Activated CD4-positive, alpha-beta memory T cell treated with anti-CD3 and anti-CD28 coated beads for 36 hours (primary cell): ENCODE data around the gene ST6GAL1. TPM values are rescaled to one million over a fixed set of nuclear protein-coding genes. Genes with fewer than 3 reads are reported as not detected.
"Not testable (repeated sequence)": the region's sequence is repeated elsewhere in the genome, so short reads cannot be mapped to it uniquely, and the experiment has no call there.

ENCODE experiments used
- CTCF ChIA-PET: fragments of 350-600 bp; sonication (Branson Sonifier 250); formaldehyde crosslinking; loops from one replicate; lab custom pipeline; 2021; ENCODE audit warnings: antibody characterized with exemption, inconsistent platforms; lab: Charles Lee
- POLR2A ChIA-PET: fragments of 350-600 bp; sonication (Branson Sonifier 250); formaldehyde crosslinking; loops from one replicate; lab custom pipeline; 2021; ENCODE audit warnings: antibody characterized with exemption; lab: Charles Lee
- DNase-seq: peaks from one replicate; pipeline ENCODE4 v3.0.0-alpha.2; 2020
- H3K27ac Mint-ChIP-seq: one replicate; pipeline ENCODE4 v1.8.0; 2021; ENCODE audit warnings: mixed read lengths
- H3K27me3 Mint-ChIP-seq: one replicate; pipeline ENCODE4 v1.8.0; 2021; ENCODE audit warnings: mixed read lengths
- H3K36me3 Mint-ChIP-seq: one replicate; pipeline ENCODE4 v1.8.0; 2021; ENCODE audit warnings: mixed read lengths
- H3K4me1 Mint-ChIP-seq: one replicate; pipeline ENCODE4 v1.8.0; 2021; ENCODE audit warnings: low read depth, mixed read lengths
- H3K4me3 Mint-ChIP-seq: one replicate; pipeline ENCODE4 v1.8.0; 2021; ENCODE audit warnings: mild to moderate bottlenecking, mixed read lengths
- H3K9me3 Mint-ChIP-seq: one replicate; pipeline ENCODE4 v1.8.0; 2021; ENCODE audit warnings: mixed read lengths
- intact Hi-C: fragments of 100-400 bp; cut with micrococcal nuclease; formaldehyde crosslinking; loops from one replicate; pipeline ENCODE4 v1.15.1; 2023
- total RNA-seq, 2 experiments: library from RNA; stranded (reverse); gene quantifications; one replicate each; pipeline ENCODE4 v1.2.3, GENCODE V29; 2021

The ST6GAL1 gene
- total RNA-seq, 2 experiments from 2014 or later = 99.9 to 113 TPM

- intact Hi-C loops = no loop called here
- no peak overlapping the region for H3K4me3 Mint-ChIP-seq
Measured at GRCh38 chr3:186962445-186962844, 32.1 kb downstream of the ST6GAL1 start.

GRCh38 chr3:186963636-186964035, 33.3 kb downstream of the ST6GAL1 start:
- no peaks in the 10 kb centered on the region for H3K9me3 Mint-ChIP-seq
- no peak for DNase-seq
- POLR2A ChIA-PET = interaction anchor here (1.1 kb wide), 1 partner anchor 11 kb away, joined by 3 read pairs; no protein-coding TSS in a partner anchor
- no peak overlapping the region for H3K4me3 Mint-ChIP-seq
- intact Hi-C loops = no loop called here
- peaks cover 40% of the 10 kb centered on the region for H3K36me3 Mint-ChIP-seq
- CTCF ChIA-PET = interaction anchor here (0.9 to 3.0 kb wide), 2 partner anchors 114 to 115 kb away, joined by 3 to 11 read pairs; no protein-coding TSS in a partner anchor
- peak overlapping the region; percentile 16 for H3K27ac Mint-ChIP-seq
- no peaks in the 10 kb centered on the region for H3K27me3 Mint-ChIP-seq
- peaks cover 74% of the 10 kb centered on the region for H3K4me1 Mint-ChIP-seq

More at GRCh38 chr3:186962445-186962844, 32.1 kb downstream of the ST6GAL1 start:
- DNase-seq = no peak
- Mint-ChIP-seq H3K36me3 (peaks cover 29% of the 10 kb centered on the region), H3K27me3 (no peaks in the 10 kb centered on the region), H3K9me3 (no peaks in the 10 kb centered on the region), H3K27ac (no peak overlapping the region), H3K4me1 (peaks cover 69% of the 10 kb centered on the region)
- POLR2A ChIA-PET = no interaction called here
- CTCF ChIA-PET = interaction anchor here (1.1 to 3.0 kb wide), 2 partner anchors 113 to 115 kb away, joined by 3 to 11 read pairs; no protein-coding TSS in a partner anchor

- POLR2A ChIA-PET = interaction anchor here (1.1 kb wide), 1 partner anchor 11 kb away, joined by 3 read pairs; no protein-coding TSS in a partner anchor
- Mint-ChIP-seq H3K27me3 (no peaks in the 10 kb centered on the region), H3K4me1 (peaks cover 74% of the 10 kb centered on the region), H3K36me3 (peaks cover 41% of the 10 kb centered on the region), H3K9me3 (no peaks in the 10 kb centered on the region), H3K27ac (peak overlapping the region; percentile 16), H3K4me3 (no peak overlapping the region)
- intact Hi-C loops = no loop called here
- CTCF ChIA-PET = interaction anchor here (0.9 to 1.1 kb wide), 2 partner anchors 11 to 115 kb away, joined by 3 read pairs; no protein-coding TSS in a partner anchor
- DNase-seq = no peak
Measured at GRCh38 chr3:186964071-186964470, 33.7 kb downstream of the ST6GAL1 start.

DNA sequence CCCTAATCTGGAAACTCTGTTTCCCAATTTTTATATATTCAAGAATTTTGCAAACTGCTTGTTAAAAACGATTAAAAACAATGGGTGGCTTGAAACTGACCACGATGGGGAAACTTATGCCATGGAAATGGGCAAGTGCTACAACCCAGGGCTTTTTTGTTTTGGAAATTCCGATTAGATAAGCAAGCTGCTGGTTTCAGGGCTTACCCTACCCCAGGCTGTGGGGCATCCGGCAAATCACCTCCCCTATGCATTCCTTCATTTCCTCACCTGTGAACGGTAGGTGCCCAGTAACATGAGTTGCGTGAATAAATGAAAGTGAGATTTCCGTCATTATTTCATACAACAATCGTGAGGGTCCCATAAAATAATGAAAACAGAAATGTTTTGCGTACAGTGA, 34.3 kb downstream of the ST6GAL1 start:
- ChIA-PET POLR2A (interaction anchor here (1.1 kb wide), 1 partner anchor 12 kb away, joined by 3 read pairs; no protein-coding TSS in a partner anchor), CTCF (interaction anchor here (0.9 to 1.1 kb wide), 2 partner anchors 11 to 116 kb away, joined by 3 read pairs; no protein-coding TSS in a partner anchor)
- peaks cover 43% of the 10 kb centered on the region for H3K36me3 Mint-ChIP-seq

DNA sequence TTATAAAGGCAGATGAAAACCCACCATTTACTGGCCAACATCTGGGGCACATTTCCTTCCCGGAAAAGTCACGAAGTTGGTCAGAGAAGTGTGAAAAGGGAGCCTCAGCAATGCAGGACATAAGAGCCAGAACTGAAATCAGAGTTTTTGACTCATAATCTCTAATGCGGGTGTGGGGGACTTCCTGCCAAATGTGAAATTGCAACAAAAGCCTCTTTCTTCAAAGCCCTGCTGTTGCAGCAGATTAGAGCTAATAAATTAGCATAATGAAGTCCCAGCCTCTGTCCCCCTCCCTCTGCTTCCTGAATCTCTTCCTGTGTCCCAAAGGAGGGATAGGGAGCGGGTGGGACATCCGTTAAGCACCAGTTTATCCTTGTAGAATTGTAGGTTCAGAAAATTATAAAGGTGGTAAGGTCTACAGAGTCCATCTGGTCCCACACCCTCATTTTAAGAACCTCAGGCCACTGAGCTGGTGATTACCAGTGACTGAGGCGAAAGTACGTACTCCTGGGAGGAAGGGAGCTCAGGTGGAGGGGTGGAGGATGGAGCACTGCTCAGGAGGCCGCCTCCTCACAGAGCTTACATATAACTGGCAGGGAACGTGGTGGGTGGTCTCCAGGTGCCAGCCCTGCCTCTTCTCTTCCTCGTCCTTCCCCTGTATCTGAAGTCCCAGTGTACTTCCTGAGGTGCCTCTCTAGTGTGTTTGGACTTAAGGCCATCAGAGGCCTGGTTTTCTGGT, 35.0 kb downstream of the ST6GAL1 start:
- Mint-ChIP-seq H3K4me1 (peaks cover 68% of the 10 kb centered on the region), H3K27me3 (no peaks in the 10 kb centered on the region), H3K27ac (peak overlapping the region; percentile 67), H3K9me3 (no peaks in the 10 kb centered on the region), H3K36me3 (peaks cover 43% of the 10 kb centered on the region), H3K4me3 (no peak overlapping the region)
- CTCF ChIA-PET = interaction anchor here (1.1 to 2.6 kb wide), 4 partner anchors 12 to 136 kb away, joined by 3 to 10 read pairs (median 5); no protein-coding TSS in a partner anchor
- POLR2A ChIA-PET = interaction anchor here (0.9 kb wide), 1 partner anchor 19 kb away, joined by 3 read pairs; no protein-coding TSS in a partner anchor
- intact Hi-C loops = loop anchor here (1.0 kb wide), 1 partner anchor 11 kb away; no protein-coding TSS in a partner anchor
- DNase-seq = peak; percentile 34

More for the DNA sequence above, 34.3 kb downstream of the ST6GAL1 start:
- Mint-ChIP-seq H3K27me3 (no peaks in the 10 kb centered on the region), H3K4me1 (peaks cover 74% of the 10 kb centered on the region), H3K9me3 (no peaks in the 10 kb centered on the region), H3K4me3 (no peak overlapping the region), H3K27ac (no peak overlapping the region)
- DNase-seq = no peak
- intact Hi-C loops = loop anchor here (1.0 kb wide), 1 partner anchor 10 kb away; no protein-coding TSS in a partner anchor

- DNase-seq = no peak
- peaks cover 61% of the 10 kb centered on the region for H3K4me1 Mint-ChIP-seq
- no peaks in the 10 kb centered on the region for H3K9me3 Mint-ChIP-seq
- peaks cover 47% of the 10 kb centered on the region for H3K36me3 Mint-ChIP-seq
- H3K27ac Mint-ChIP-seq = no peak overlapping the region
- H3K4me3 Mint-ChIP-seq = no peak overlapping the region
- POLR2A ChIA-PET = interaction anchor here (0.9 kb wide), 1 partner anchor 17 kb away, joined by 3 read pairs; no protein-coding TSS in a partner anchor
- no peaks in the 10 kb centered on the region for H3K27me3 Mint-ChIP-seq
- intact Hi-C loops = no loop called here
- CTCF ChIA-PET = interaction anchor here (1.3 to 2.6 kb wide), 4 partner anchors 15 to 199 kb away, joined by 3 to 10 read pairs (median 6); no protein-coding TSS in a partner anchor
Measured at GRCh38 chr3:186966406-186966805, 36.1 kb downstream of the ST6GAL1 start.

DNA sequence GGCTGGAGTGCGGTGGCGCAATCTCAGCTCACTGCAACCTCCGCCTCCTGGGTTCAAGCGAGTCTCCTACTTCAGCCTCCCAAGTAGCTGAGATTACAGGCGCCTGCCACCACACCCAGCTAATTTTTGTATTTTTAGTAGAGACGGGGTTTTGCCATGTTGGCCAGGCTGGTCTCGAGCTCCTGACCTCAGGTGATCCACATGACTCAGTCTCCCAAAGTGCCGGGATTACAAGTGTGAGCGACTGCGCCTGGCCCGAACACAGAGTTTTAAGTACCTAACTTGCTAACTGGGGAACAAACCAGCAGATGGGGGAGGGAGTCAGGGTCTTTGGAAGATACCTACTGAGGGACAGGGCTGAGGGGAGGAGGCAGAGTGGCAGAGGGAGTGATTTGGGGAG, 36.9 kb downstream of the ST6GAL1 start:
- Mint-ChIP-seq H3K36me3 (peaks cover 54% of the 10 kb centered on the region), H3K27ac (peak overlapping the region; percentile 23), H3K4me1 (peaks cover 58% of the 10 kb centered on the region)
- H3K4me3 Mint-ChIP-seq, H3K9me3 Mint-ChIP-seq, intact Hi-C loops, DNase-seq, POLR2A ChIA-PET, H3K27me3 Mint-ChIP-seq: not testable (repeated sequence)
- CTCF ChIA-PET = interaction anchor here (1.5 to 2.6 kb wide), 3 partner anchors 14 to 198 kb away, joined by 4 to 10 read pairs (median 7); no protein-coding TSS in a partner anchor

GRCh38 chr3:186967686-186968085, 37.4 kb downstream of the ST6GAL1 start:
- H3K9me3 Mint-ChIP-seq = no peaks in the 10 kb centered on the region
- peaks cover 57% of the 10 kb centered on the region for H3K4me1 Mint-ChIP-seq
- peak overlapping the region; percentile 23 for H3K27ac Mint-ChIP-seq
- H3K27me3 Mint-ChIP-seq = no peaks in the 10 kb centered on the region
- peaks cover 58% of the 10 kb centered on the region for H3K36me3 Mint-ChIP-seq
- DNase-seq = no peak
- ChIA-PET CTCF (interaction anchor here (2.6 kb wide), 1 partner anchor 13 kb away, joined by 7 read pairs; no protein-coding TSS in a partner anchor), POLR2A (no interaction called here)
- no peak overlapping the region for H3K4me3 Mint-ChIP-seq
- intact Hi-C loops = no loop called here

- H3K27me3 Mint-ChIP-seq = no peaks in the 10 kb centered on the region
- ChIA-PET POLR2A (interaction anchor here (0.9 kb wide), 1 partner anchor 19 kb away, joined by 3 read pairs; no protein-coding TSS in a partner anchor), CTCF (interaction anchor here (0.6 to 0.9 kb wide), 3 partner anchors 19 to 120 kb away, joined by 4 to 5 read pairs (median 4); no protein-coding TSS in a partner anchor)
- H3K27ac Mint-ChIP-seq = no peak overlapping the region
- DNase-seq = no peak
- no peaks in the 10 kb centered on the region for H3K9me3 Mint-ChIP-seq
- intact Hi-C loops = no loop called here
- H3K4me1 Mint-ChIP-seq = peaks cover 56% of the 10 kb centered on the region
- no peak overlapping the region for H3K4me3 Mint-ChIP-seq
- peaks cover 64% of the 10 kb centered on the region for H3K36me3 Mint-ChIP-seq
Measured at GRCh38 chr3:186969607-186970006, 39.3 kb downstream of the ST6GAL1 start.

DNA sequence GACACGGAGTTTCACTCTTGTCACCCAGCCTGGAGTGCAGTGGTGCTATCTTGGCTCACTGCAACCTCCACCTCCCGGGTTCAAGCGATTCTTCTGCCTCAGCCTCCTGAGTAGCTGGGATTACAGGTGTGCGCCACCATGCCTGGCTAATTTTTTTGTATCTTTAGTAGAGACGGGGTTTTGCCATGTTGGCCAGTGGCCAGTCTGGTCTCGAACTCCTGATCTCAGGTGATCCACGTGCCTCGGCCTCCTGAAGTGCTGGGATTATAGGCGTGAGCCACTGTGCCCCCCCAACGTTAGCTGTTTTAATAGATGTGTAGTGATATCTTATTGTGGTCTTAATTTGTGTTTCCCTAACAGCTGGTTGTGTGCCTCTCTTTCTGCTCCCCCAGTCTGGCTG, 40.8 kb downstream of the ST6GAL1 start:
- peaks cover 44% of the 10 kb centered on the region for H3K4me1 Mint-ChIP-seq
- H3K4me3 Mint-ChIP-seq, H3K9me3 Mint-ChIP-seq, intact Hi-C loops, DNase-seq, H3K27me3 Mint-ChIP-seq, POLR2A ChIA-PET: not testable (repeated sequence)
- peaks cover 72% of the 10 kb centered on the region for H3K36me3 Mint-ChIP-seq
- CTCF ChIA-PET = interaction anchor here (1.0 to 1.4 kb wide), 2 partner anchors 122 to 194 kb away, joined by 3 to 4 read pairs; no protein-coding TSS in a partner anchor
- H3K27ac Mint-ChIP-seq = peak overlapping the region; percentile 8

GRCh38 chr3:186971578-186971977, 41.3 kb downstream of the ST6GAL1 start:
- Mint-ChIP-seq H3K4me1 (peaks cover 43% of the 10 kb centered on the region), H3K36me3 (peaks cover 69% of the 10 kb centered on the region), H3K4me3 (no peak overlapping the region), H3K27ac (peak overlapping the region; percentile 8), H3K9me3 (no peaks in the 10 kb centered on the region), H3K27me3 (no peaks in the 10 kb centered on the region)
- intact Hi-C loops = no loop called here
- ChIA-PET CTCF (interaction anchor here (1.0 to 1.4 kb wide), 2 partner anchors 122 to 194 kb away, joined by 3 to 4 read pairs; no protein-coding TSS in a partner anchor), POLR2A (no interaction called here)
- DNase-seq = no peak
